Measurements from ENCODE around the gene FOXN3. TPM values are rescaled to one million over a fixed set of nuclear protein-coding genes. Genes with fewer than 3 reads are reported as not detected.

Gene FOXN3
- total RNA-seq, 1 experiment from 2014 or later, result 125 TPM

GRCh38 chr14:89399594-89400068 lies 17.4 kb downstream of the FOXN3 start:
- Histone ChIP-seq H3K56ac (ENCODE audit: insufficient read length, low read depth, low read length) (no peak overlapping the region), H3K23me2 (ENCODE audit: insufficient read length, low read depth, low read length, poor library complexity, severe bottlenecking) (no peaks in the 10 kb centered on the region), H4K91ac (ENCODE audit: insufficient read length, low read depth, low read length) (no peak overlapping the region), H4K20me1 (ENCODE audit: control insufficient read depth, insufficient read depth, insufficient read length) (no peaks in the 10 kb centered on the region), H3K23ac (ENCODE audit: insufficient read length, low read depth, low read length) (no peak overlapping the region), H3K9ac (ENCODE audit: extremely low read depth, insufficient read length, low read length) (no peak overlapping the region), H2AFZ (ENCODE audit: low read length) (no peak overlapping the region), H3K27ac (ENCODE audit: insufficient read length, low read depth, low read length) (no peak overlapping the region), H4K5ac (ENCODE audit: insufficient read length, low read depth, low read length) (no peak overlapping the region), H3K4me1 (ENCODE audit: insufficient read depth, low read length) (peaks cover 7% of the 10 kb centered on the region; the same call in 1 of the 2 replicates), H2BK5ac (ENCODE audit: insufficient read length, low read length) (no peak overlapping the region), H2BK12ac (ENCODE audit: insufficient read length, low read depth, low read length) (no peak overlapping the region), H2BK20ac (ENCODE audit: low read depth, low read length, poor library complexity, severe bottlenecking) (no peak overlapping the region), H3K27me3 (ENCODE audit: insufficient read depth, low read length) (no peaks in the 10 kb centered on the region), H3K9me3 (ENCODE audit: control insufficient read depth, low read depth, low read length) (no peaks in the 10 kb centered on the region), H3K18ac (ENCODE audit: insufficient read length, low read depth, low read length) (peak overlapping the region; percentile 19), H4K8ac (replicated peaks; ENCODE audit: insufficient read length, low read depth, low read length) (no peak overlapping the region), H3K14ac (ENCODE audit: insufficient read depth, low read length) (peak overlapping the region; percentile 86; the same call in 1 of the 2 replicates), H3K79me2 (ENCODE audit: insufficient read depth, low read length) (peaks cover 84% of the 10 kb centered on the region), H2AK5ac (ENCODE audit: insufficient read length, low read length) (no peak overlapping the region), H3K4ac (ENCODE audit: low read depth, low read length) (no peak overlapping the region; the same call in 1 of the 2 replicates), H3K4me2 (ENCODE audit: insufficient read depth, insufficient read length, low read length) (peak overlapping the region; percentile 1), H2BK120ac (ENCODE audit: low read depth, low read length, poor library complexity, severe bottlenecking) (no peak overlapping the region), H3K79me1 (ENCODE audit: insufficient read depth, low read depth, low read length, poor library complexity, severe bottlenecking) (peaks cover 6% of the 10 kb centered on the region), H2BK15ac (ENCODE audit: low read depth, low read length) (no peak overlapping the region), H3T11ph (ENCODE audit: low read length) (no peak overlapping the region)
- no peak for TF ChIP-seq CTCF (conservative IDR thresholded peaks at IDR 0.05)
- DNase-seq, result peak; percentile 72
- Mint-ChIP-seq H3K27ac (peak overlapping the region in 2 of 3 experiments; percentile 38 to 90; a peak in 4 of 7 replicates), H3K4me3 (no peak overlapping the region), H3K4me1 (peaks cover 60 to 65% of the 10 kb centered on the region in 2 experiments), H3K36me3 (ENCODE audit: insufficient read depth in 1 of 3, low read depth in 3 of 3) (peaks cover 11 to 47% (median 29%) of the 10 kb centered on the region in 3 experiments; a peak in 6 of 7 replicates), H3K27me3 (ENCODE audit: low read depth) (no peaks in the 10 kb centered on the region), H3K9me3 (no peaks in the 10 kb centered on the region)
- no CpG with 5 or more reads among the region's 10 CpGs for WGBS (ENCODE audit: extremely low coverage, insufficient read length, low lambda C conversion rate)
